GM19452 (cell line): ENCODE measurements around the gene CFAP91.

ENCODE experiments used
- ATAC-seq: cut with Tn5 transposase; IDR thresholded peaks from one replicate; pipeline ENCODE4 v1.9.1; 2021; ENCODE audit not compliant: unreplicated experiment

The CFAP91 gene

DNA sequence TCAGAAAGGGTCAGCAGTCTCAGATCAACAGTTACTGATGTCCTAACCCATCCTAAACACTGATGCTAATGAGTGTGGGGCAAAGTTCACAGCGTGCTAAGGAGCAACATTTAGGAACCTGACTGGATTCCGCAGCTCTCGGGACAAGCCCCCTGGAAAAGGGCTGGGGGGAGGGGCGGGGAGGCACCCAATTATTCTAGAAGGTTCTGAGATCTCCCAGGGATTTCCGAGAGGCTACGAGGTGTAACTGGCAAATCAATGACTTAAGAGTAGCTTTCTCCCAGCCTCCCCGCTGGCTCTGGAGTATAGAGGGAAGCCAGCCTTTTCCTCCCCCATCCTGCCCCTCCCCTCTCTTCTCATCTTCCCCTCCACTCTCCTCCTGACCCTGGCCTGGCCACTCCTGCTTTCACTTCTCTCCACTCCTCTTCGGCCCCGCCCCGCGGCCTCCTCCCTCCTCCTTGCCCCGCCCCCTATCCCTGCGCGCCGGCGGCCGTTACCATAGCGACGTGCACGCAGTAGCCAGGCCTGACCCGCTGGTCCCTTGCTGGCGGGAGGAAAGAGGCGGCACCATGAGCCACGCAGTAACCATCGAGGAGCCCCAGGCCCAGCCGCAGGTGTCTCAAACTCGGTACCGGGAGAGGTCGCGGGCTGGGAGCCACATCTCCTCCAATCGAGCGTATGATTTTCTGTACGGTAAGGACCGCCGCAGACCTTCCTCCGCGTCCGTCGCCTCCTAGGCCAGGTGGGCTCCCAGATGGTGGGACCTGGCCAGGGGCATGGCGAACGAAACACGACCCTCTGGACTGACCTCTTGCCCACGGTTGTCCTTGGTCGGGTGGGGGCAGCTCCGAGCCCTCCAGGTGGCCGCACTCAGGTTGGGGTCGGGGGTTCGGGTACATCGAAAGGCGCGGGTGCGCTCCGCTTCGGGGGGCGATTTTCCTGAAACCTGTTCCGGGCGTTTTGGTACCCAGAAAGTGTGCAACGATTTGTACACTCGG lies at the start of gene CFAP91:
CFAP91 (plus strand) TSS at position 493 of the 998 bp plus-strand sequence; CDS start at position 570, 77 bp downstream.
- ATAC-seq = peak; percentile 84

DNA sequence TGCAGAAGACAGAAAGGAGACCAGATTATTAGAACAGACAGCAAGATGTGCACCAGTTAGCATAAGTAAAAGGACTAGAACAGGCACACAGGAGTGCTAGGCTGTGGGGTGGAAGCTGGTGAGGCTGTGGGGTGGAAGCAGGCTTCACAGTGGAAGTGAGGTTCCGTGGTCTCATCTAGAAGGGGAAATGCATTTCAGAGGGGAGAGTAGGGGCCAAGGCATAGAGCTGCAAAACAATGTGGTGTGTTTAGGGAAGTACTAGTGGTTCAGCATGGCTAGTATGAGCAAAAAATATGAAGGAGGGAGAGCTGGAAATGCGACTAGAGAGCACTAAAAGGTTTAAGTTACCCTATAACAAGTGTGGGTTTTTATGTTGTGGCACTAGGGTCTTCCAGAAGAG lies 48.9 kb upstream of the CFAP91 start:
- no peak for ATAC-seq

DNA sequence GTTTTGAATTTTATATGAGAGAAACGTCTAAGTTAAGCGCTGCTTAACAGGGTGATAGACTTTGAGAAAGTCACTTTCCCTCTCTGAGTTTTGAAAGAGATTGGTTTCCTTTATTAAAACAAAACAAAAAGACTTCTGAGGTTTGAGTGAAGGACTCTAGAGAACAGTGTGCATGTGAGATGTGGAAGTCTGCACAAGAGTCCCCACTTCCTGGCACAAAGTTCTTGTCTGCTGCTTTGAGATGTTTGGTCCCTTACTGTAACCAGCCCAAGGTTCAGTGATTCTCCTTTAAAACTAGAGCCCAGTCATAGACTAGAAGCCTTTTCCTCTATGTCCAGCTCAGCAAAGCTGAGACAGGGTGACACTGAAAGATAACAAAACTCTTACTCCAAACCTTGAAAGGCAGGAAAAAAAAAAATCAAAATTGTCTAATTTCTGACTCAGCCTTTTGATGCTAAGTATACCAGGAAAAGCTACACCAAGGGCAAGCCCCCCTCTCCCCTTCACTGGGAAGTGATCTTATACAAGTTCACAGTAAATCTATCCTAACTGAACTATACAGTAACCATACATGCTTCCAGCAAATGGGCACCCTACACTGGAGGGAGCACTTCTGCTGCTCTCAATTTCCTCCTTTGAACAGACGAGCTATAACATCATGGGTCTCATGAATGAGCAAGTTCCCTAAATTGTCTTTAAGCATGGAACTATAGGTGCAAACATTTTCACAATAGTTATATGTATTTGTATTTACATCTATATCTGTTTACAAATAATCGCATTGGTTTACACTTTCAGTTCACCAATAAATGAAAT lies 44.7 kb upstream of the CFAP91 start:
- ATAC-seq = peak; percentile 74

DNA sequence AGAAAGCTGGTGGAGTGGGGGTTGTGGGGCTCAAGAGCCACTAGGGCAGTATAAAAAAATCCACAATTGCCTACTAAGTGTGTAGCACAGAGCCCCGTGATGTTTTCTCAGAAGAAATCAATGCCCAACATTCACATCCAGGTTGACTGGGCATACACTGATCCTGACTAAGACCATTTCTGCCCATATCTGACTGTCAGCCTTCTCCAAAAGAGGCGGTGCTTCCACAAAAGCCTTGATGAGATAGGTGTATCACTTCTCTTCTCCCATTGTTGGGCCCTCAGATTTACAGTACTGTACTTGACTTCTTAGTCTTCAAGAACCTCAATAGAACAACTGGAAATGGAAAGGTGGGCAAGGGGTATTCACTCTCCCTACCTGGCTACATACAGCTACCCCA lies 43.8 kb upstream of the CFAP91 start:
- ATAC-seq = no peak

DNA sequence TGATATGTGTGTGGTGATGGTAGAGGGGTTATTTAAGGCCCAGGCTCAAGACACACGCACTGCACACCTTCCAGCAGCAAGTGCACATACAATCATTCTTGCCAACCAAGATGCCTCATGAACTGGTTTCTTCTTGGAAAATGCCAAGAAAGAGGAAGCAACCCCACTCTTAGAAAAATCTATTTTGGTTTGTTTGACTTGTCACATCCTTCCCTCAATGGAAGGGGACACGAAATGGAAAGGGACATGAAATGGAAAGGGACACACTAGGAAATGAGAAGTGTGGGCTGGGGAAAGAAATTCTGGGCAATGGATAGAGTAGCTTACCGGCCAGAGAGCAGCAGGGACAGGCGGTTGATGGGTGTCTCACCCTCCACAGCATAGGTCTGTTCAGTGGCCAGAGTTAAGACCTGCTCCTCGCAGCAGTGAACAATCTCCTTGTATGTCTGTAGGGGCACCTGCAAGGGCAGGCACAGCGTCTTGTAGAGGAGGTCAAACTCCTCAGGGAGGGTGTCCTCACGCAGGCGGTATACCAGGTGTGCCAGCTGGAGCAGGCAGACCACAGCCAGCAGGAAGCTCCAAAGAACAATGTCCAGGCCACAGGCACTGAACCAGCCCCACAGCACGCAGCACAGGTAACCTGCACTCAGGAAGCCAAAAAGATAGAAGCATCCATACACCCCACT lies 43.1 kb upstream of the CFAP91 start:
- no peak for ATAC-seq

DNA sequence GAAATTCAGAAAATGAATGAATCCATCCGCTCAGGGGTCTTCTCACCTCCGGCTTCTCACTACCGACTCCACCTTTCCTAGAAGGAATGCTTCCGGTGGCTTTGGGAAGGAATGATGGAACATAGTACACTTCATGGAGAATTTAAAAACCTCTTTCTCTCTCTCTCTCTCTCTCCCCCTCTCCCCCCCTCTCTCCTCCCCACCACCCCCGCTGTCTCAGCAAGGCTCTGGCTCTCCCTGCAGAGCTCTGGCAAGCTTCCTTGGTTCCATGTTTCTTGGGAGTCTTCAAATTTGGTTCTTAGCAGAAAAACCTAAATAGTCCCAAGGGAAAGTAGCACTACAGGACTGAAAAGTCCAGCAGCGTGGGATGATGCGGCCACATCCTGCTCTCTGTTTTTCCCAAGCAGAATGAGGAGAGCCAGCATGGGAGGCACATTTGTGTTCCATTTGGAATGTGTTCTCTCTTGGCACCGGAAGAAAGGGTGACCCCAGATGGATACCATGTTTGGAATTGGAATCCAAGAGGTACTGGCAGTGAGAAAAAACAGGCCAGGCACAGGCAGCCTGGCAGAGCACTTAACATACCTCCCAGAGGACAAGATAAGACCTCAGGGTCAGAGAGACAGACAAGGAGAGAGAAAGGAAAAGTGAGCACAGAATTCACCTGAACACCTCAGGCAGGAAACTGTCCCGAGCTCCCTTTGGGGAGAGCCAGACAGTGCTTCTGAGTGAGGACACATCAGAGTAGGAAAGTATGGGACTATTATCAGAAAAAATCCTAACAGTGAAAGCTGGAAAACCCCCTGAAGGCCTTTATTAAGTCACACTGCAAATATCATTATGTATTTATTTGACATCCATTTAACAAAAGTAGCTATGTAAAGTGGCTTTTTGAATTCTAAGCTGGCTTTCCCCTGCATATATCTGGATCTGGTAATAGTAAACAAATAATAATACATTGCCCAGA lies 42.1 kb upstream of the CFAP91 start, which contains the start of gene POPDC2:
POPDC2 (minus strand) TSS at position 116 of the 967 bp plus-strand sequence. CDS start 166 bp downstream, outside the sequence.
- ATAC-seq = no peak

DNA sequence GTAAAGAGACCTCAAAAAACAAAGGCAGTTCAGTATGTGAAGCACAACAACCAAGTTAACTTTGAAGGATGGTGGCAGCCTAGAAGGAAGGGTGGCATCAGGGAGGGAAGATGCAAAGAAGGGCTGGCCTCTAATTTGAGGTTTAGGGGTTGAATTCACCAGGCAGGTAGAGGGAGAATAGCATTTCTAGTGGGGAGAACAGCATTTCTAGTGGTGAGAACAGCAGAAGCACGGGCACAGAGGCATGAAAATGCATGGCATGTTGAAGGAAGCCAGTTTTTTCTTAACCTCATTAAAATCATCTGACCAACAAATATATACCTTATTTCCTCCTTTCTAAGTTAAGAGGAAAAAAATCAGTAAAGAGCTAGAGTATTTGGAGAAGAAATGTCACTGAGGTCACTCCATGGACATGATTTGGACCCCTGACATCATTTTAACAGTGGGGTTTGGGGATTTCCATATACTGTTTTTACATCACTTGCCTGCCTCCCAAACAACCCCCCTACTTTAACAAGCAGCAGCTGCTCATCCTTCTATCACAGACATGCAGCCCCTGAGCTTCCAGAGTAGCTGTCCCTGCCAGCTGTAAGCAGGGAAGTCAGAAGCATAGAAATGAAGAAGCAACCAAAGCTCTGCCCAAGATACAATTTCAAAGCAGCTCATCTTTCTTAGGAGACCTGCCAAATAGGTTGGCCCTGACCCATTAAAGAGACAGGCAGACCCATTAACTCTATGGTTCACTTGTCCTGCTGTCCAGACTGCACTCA lies 40.0 kb upstream of the CFAP91 start:
- no peak for ATAC-seq

DNA sequence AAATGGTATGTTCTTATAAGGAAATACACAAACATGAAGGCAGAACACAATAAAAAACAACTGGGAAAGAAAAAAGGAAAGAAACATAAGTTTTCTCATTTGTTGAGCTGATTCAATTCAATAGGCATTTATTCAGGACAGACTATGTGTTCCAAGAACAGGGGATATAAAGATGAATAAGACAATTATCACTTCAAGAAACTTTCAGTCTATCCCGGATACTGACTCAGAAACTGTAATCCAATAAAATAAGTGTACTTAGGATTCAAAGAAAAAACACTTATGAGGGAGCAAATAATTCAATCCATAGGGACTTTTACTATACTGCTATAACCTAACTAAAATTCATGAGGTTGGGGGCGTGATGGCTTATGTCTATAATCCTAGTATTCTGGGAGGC lies 38.9 kb upstream of the CFAP91 start:
- ATAC-seq = no peak

DNA sequence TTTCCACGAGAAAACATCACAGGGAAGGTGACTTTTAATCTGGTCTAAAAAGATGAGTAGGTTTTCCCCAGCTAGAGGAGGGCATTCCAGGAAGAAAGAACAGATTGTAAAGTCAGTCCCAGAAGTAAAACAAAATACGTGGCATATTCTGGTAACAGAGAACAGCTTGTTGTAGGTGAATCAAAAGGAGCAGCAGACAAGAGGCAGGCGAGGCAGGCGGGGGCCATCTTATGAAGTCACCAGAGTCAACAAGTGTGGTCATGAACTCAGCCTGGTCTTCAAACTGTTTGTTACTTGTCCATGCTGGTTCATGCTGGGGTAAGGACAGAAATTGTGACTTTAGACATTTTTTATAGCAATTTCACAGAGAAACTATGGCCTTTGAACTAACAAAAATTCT lies 38.5 kb upstream of the CFAP91 start:
- no peak for ATAC-seq

DNA sequence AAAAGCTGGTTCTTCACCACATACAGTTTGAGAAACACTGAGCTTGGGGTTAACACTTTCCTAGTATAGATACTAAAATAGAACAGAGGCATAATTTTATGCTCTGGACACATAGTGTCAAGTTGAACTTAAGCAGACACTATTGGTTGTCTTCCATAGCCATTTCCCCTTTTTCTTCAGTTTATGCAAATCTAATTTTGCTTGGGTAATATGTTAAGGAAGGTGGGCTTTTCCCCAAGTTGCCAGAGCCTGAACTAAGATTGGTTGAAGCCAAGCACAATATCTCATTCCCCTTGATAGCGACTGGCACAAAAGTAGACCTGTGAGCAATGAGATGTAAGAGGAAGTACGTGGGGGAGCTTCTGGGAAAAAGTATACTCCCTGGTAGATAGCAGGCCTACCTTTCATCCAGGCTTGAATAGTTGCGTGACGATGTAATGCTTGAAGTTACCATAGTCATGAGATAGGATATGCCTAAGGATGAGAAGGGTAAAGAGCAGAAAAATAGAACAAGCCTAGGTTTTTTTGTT lies 37.9 kb upstream of the CFAP91 start:
- ATAC-seq = no peak

DNA sequence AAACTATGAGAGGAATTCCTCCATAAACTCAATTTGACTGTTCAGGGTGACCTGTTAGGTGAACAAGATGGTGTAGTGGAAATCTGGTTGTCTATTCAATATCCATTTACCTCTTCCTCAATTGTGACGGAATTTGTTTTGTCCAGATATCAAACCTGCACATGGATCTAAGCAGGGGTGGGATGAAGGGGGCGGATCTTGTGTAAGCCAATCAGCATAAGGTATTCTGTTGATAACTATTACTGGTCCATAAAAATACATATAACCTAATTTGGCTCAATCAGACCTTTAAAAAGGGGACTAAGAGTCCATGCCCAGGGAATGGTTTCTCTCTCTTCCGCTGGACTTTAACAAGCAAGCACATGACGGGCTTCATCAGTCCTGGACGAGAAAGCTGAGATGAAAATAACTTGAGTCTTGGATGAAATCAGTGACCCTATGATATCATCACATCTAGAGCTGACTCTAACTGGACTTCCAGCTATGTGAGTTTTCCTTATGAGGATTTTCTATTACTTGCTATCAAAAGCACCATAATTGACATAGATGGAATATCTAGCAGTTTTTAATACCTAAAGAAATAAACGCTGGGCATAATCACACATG lies 36.8 kb upstream of the CFAP91 start:
- ATAC-seq = no peak

DNA sequence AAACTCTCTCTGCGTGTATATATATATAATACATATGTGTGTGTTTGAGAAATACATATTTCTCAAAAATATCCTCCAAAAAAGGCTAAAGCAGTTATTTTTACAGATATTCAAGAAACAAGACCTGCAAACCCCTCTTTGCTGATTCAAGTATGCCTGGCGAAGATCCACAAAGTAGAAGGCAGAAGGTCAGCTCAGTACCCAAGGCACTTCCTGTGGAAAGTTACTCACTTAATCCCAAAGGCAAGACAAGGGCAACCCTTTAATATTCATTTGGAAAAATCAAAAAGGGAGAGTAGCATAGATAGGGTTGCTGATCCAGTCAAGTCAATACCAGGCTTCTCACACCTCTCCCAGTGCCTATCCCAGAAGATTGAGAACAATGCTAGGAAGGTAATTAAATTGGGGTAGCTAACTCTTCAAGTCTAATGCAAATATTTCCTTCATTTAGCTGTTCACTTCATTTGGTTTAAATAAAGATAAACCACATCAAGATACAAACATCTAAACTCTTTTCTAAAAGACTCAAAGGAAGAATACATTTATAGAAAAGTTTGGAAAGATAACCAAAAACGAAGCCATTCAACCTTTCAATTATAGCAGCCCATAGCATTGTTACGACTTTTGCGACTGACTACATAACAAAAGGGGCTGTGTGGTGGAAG lies 32.8 kb upstream of the CFAP91 start:
- ATAC-seq = no peak

DNA sequence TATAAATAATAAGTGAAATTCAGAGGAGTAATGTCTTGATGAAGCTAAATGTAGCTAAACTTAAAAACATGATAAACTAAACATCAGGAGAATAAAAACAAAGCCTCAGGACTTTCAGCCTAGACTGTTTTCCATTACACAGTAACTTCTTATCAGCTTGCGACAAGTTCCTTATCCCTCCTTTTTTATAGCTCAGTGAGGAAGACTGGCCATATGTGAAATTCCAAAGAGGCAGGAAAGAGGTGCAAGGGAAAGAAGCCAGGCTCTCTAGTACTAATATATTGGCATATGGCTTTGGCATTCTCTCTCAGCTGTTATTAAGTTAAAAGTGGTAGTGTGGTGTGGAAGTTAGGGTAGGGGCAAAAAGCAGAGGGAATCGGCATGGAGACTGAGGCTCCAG lies 30.0 kb upstream of the CFAP91 start:
- ATAC-seq = no peak

DNA sequence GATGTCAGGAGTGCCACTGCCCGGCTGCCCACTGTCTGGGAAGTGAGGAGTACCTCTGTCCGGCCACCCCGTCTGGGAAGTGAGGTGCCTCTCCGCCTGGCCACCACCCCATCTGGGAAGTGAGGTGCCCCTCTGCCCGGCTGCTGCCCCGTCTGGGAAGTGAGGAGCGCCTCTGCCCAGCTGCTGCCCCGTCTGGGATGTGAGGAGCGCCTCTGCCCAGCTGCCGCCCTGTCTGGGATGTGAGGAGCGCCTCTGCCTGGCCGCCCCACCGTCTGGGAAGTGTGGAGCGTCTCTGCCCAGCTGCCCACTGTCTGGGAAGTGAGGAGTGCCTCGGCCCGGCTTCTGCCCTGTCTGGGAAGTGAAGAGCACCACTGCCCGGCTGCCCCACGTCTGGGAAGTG lies 28.9 kb upstream of the CFAP91 start:
- no peak for ATAC-seq

DNA sequence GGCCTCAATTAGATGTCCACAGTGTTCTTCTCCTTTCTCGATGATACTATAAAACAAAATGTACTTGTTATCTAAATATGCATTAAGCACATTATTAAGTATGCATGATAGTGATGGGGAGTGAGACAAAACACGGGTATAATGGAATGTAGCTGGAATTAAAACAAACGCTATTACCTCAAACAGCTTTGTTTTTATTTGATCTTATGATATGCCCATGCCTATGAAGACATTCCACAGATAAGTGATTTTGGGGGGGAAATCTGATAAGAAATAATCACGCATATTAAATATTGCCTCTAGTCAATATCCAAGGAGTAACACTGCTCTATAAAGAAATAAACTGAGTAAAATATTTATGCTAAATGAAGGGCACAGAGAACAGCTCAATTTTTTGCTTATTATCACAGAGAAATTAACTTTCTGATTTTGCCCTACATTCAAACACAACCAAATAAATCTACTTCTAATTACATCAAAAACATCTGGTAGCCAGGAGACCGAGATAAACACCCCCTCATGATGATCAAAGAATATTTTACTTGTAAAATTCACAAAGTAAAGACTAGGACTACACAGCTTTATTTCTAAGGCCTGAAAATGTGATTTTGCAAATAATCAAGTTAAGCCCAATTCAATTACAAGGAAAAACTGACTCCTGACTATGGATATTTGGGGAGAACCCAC lies 27.5 kb upstream of the CFAP91 start:
- no peak for ATAC-seq

DNA sequence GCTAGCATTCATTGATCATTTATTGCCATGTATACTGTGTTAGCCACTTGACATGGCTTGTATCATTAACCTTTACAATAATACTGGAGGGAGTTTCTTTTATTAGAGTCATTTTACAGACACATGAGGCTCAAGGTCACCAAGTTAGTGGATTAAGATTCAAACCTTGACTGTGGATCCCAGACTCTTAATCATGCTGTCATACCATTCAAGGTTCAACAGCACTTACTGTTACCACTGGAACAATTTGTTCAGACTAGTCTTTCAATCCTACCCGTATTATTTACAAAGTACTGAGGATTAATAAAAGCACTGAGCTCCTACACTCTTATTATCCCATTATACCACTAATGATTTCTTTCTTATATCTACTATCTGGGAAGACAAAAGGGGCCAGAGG lies 26.8 kb upstream of the CFAP91 start:
- ATAC-seq = no peak
